ENCODE measurements around the gene FOSB. TPM values are rescaled to one million over a fixed set of nuclear protein-coding genes. Genes with fewer than 3 reads are reported as not detected.
A peak's percentile ranks its signal among the peaks of the same experiment; 100 is the strongest.

Gene FOSB
- total RNA-seq, 1 donor from 2014 or later, result 17.2 TPM

GRCh38 chr19:45444318-45445041 lies 23.3 kb upstream of the FOSB start:
- Mint-ChIP-seq H3K36me3 (ENCODE audit: low read depth) (peaks cover 4% of the 10 kb centered on the region), H3K4me1 (ENCODE audit: low read depth) (peaks cover 41% of the 10 kb centered on the region), H3K27ac (peak overlapping the region; percentile 63), H3K9me3 (no peaks in the 10 kb centered on the region), H3K27me3 (ENCODE audit: insufficient read depth) (no peaks in the 10 kb centered on the region), H3K4me3 (peak overlapping the region; percentile 37)
- intact Hi-C loops (cut with micrococcal nuclease), result loop anchor here (5.0 kb wide), 1 partner anchor 37 kb away; the partner anchor contains the start of genes POLR1G and PPP1R13L
- peak; percentile 78 for DNase-seq (ENCODE audit: low spot score)

- Mint-ChIP-seq H3K4me3 (peak overlapping the region; percentile 30), H3K4me1 (ENCODE audit: low read depth) (peaks cover 46% of the 10 kb centered on the region), H3K9me3 (no peaks in the 10 kb centered on the region), H3K27me3 (ENCODE audit: insufficient read depth) (no peaks in the 10 kb centered on the region), H3K36me3 (ENCODE audit: low read depth) (peaks cover 4% of the 10 kb centered on the region), H3K27ac (peak overlapping the region; percentile 63)
- no peak for DNase-seq (ENCODE audit: low spot score)
- intact Hi-C loops (cut with micrococcal nuclease), result no loop called here
Observed at GRCh38 chr19:45445139-45445538, 22.7 kb upstream of the FOSB start.

- peaks cover 4% of the 10 kb centered on the region for H3K36me3 Mint-ChIP-seq (ENCODE audit: low read depth)
- peak overlapping the region; percentile 55 for H3K27ac Mint-ChIP-seq
- H3K27me3 Mint-ChIP-seq (ENCODE audit: insufficient read depth), result peaks cover under 1% of the 10 kb centered on the region
- intact Hi-C loops (cut with micrococcal nuclease), result no loop called here
- peaks cover 42% of the 10 kb centered on the region for H3K4me1 Mint-ChIP-seq (ENCODE audit: low read depth)
- DNase-seq (ENCODE audit: low spot score), result no peak
- no peak overlapping the region for H3K4me3 Mint-ChIP-seq
- no peaks in the 10 kb centered on the region for H3K9me3 Mint-ChIP-seq
Observed at GRCh38 chr19:45446295-45446694, 21.5 kb upstream of the FOSB start.

- no peak overlapping the region for H3K27ac Mint-ChIP-seq
- H3K4me3 Mint-ChIP-seq, result no peak overlapping the region
- peaks cover 4% of the 10 kb centered on the region for H3K36me3 Mint-ChIP-seq (ENCODE audit: low read depth)
- peaks cover 49% of the 10 kb centered on the region for H3K4me1 Mint-ChIP-seq (ENCODE audit: low read depth)
- no peaks in the 10 kb centered on the region for H3K9me3 Mint-ChIP-seq
- H3K27me3 Mint-ChIP-seq (ENCODE audit: insufficient read depth), result peaks cover 4% of the 10 kb centered on the region
- no peak for DNase-seq (ENCODE audit: low spot score)
- intact Hi-C loops (cut with micrococcal nuclease), result no loop called here
Observed at GRCh38 chr19:45446944-45447343, 20.9 kb upstream of the FOSB start.

GRCh38 chr19:45448425-45448756 lies 19.4 kb upstream of the FOSB start:
- H3K27ac Mint-ChIP-seq, result peak overlapping the region; percentile 42
- peaks cover 2% of the 10 kb centered on the region for H3K36me3 Mint-ChIP-seq (ENCODE audit: low read depth)
- DNase-seq (ENCODE audit: low spot score), result no peak
- intact Hi-C loops (cut with micrococcal nuclease), result no loop called here
- peaks cover 4% of the 10 kb centered on the region for H3K27me3 Mint-ChIP-seq (ENCODE audit: insufficient read depth)
- H3K4me1 Mint-ChIP-seq (ENCODE audit: low read depth), result peaks cover 42% of the 10 kb centered on the region
- H3K9me3 Mint-ChIP-seq, result no peaks in the 10 kb centered on the region
- peak overlapping the region; percentile 45 for H3K4me3 Mint-ChIP-seq

- H3K27ac Mint-ChIP-seq, result peak overlapping the region; percentile 68
- no peak for DNase-seq (ENCODE audit: low spot score)
- intact Hi-C loops (cut with micrococcal nuclease), result no loop called here
- peaks cover 2% of the 10 kb centered on the region for H3K36me3 Mint-ChIP-seq (ENCODE audit: low read depth)
- H3K4me3 Mint-ChIP-seq, result peak overlapping the region; percentile 67
- no peaks in the 10 kb centered on the region for H3K9me3 Mint-ChIP-seq
- H3K4me1 Mint-ChIP-seq (ENCODE audit: low read depth), result peaks cover 37% of the 10 kb centered on the region
- peaks cover 7% of the 10 kb centered on the region for H3K27me3 Mint-ChIP-seq (ENCODE audit: insufficient read depth)
Observed at GRCh38 chr19:45448887-45449299, 18.9 kb upstream of the FOSB start.

GRCh38 chr19:45450012-45450333 lies 17.8 kb upstream of the FOSB start:
- peaks cover 12% of the 10 kb centered on the region for H3K27me3 Mint-ChIP-seq (ENCODE audit: insufficient read depth)

GRCh38 chr19:45451131-45451849 lies 16.5 kb upstream of the FOSB start:
- peak; percentile 58 for DNase-seq (ENCODE audit: low spot score)
- H3K9me3 Mint-ChIP-seq, result no peaks in the 10 kb centered on the region
- intact Hi-C loops (cut with micrococcal nuclease), result loop anchor here (1.0 to 2.0 kb wide), 2 partner anchors 16 to 56 kb away; partner anchors contain the start of genes FOSB and VASP
- peak overlapping the region; percentile 92 for H3K27ac Mint-ChIP-seq
- peaks cover 17% of the 10 kb centered on the region for H3K27me3 Mint-ChIP-seq (ENCODE audit: insufficient read depth)
- peak overlapping the region; percentile 75 for H3K4me3 Mint-ChIP-seq
- peaks cover 38% of the 10 kb centered on the region for H3K4me1 Mint-ChIP-seq (ENCODE audit: low read depth)
- peaks cover 2% of the 10 kb centered on the region for H3K36me3 Mint-ChIP-seq (ENCODE audit: low read depth)

More at GRCh38 chr19:45450012-45450333, 17.8 kb upstream of the FOSB start:
- DNase-seq (ENCODE audit: low spot score), result no peak
- peaks cover 2% of the 10 kb centered on the region for H3K36me3 Mint-ChIP-seq (ENCODE audit: low read depth)
- intact Hi-C loops (cut with micrococcal nuclease), result loop anchor here (1.0 to 2.0 kb wide), 3 partner anchors 11 to 57 kb away; partner anchors contain the start of gene VASP
- peaks cover 32% of the 10 kb centered on the region for H3K4me1 Mint-ChIP-seq (ENCODE audit: low read depth)
- peak overlapping the region; percentile 89 for H3K4me3 Mint-ChIP-seq
- H3K9me3 Mint-ChIP-seq, result no peaks in the 10 kb centered on the region
- H3K27ac Mint-ChIP-seq, result peak overlapping the region; percentile 99

- DNase-seq (ENCODE audit: low spot score), result no peak
- Mint-ChIP-seq H3K36me3 (ENCODE audit: low read depth) (peaks cover 2% of the 10 kb centered on the region), H3K9me3 (no peaks in the 10 kb centered on the region), H3K4me1 (ENCODE audit: low read depth) (peaks cover 38% of the 10 kb centered on the region), H3K27ac (peak overlapping the region; percentile 92), H3K4me3 (peak overlapping the region; percentile 75), H3K27me3 (ENCODE audit: insufficient read depth) (peaks cover 20% of the 10 kb centered on the region)
- intact Hi-C loops (cut with micrococcal nuclease), result loop anchor here (1.0 to 2.0 kb wide), 2 partner anchors 15 to 55 kb away; partner anchors contain the start of genes FOSB and VASP
Observed at GRCh38 chr19:45451850-45452387, 15.9 kb upstream of the FOSB start.

- no peak overlapping the region for H3K4me3 Mint-ChIP-seq
- H3K27ac Mint-ChIP-seq, result peak overlapping the region; percentile 59
- intact Hi-C loops (cut with micrococcal nuclease), result no loop called here
- H3K4me1 Mint-ChIP-seq (ENCODE audit: low read depth), result peaks cover 28% of the 10 kb centered on the region
- H3K27me3 Mint-ChIP-seq (ENCODE audit: insufficient read depth), result peaks cover 25% of the 10 kb centered on the region
- no peak for DNase-seq (ENCODE audit: low spot score)
- H3K36me3 Mint-ChIP-seq (ENCODE audit: low read depth), result no peaks in the 10 kb centered on the region
- no peaks in the 10 kb centered on the region for H3K9me3 Mint-ChIP-seq
Observed at GRCh38 chr19:45455707-45456499, 11.9 kb upstream of the FOSB start.

- H3K4me3 Mint-ChIP-seq, result no peak overlapping the region
- H3K27ac Mint-ChIP-seq, result no peak overlapping the region
- peaks cover 23% of the 10 kb centered on the region for H3K4me1 Mint-ChIP-seq (ENCODE audit: low read depth)
- no peaks in the 10 kb centered on the region for H3K36me3 Mint-ChIP-seq (ENCODE audit: low read depth)
- H3K9me3 Mint-ChIP-seq, result no peaks in the 10 kb centered on the region
- H3K27me3 Mint-ChIP-seq (ENCODE audit: insufficient read depth), result peaks cover 23% of the 10 kb centered on the region
- DNase-seq (ENCODE audit: low spot score), result no peak
- intact Hi-C loops (cut with micrococcal nuclease), result no loop called here
Observed at GRCh38 chr19:45456500-45456815, 11.3 kb upstream of the FOSB start.

- no peak for DNase-seq (ENCODE audit: low spot score)
- peaks cover 21% of the 10 kb centered on the region for H3K27me3 Mint-ChIP-seq (ENCODE audit: insufficient read depth)
- H3K9me3 Mint-ChIP-seq, result no peaks in the 10 kb centered on the region
- H3K36me3 Mint-ChIP-seq (ENCODE audit: low read depth), result no peaks in the 10 kb centered on the region
- no peak overlapping the region for H3K27ac Mint-ChIP-seq
- peaks cover 13% of the 10 kb centered on the region for H3K4me1 Mint-ChIP-seq (ENCODE audit: low read depth)
- H3K4me3 Mint-ChIP-seq, result no peak overlapping the region
- intact Hi-C loops (cut with micrococcal nuclease), result no loop called here
Observed at GRCh38 chr19:45457776-45458175, 10.0 kb upstream of the FOSB start.
